SK-N-SH treated with all-trans-retinoic acid at 6 μM for 48 hours (cell line): Measurements from ENCODE around the gene SEMA3E.

Experiments
- ARNTL ChIP-seq: fragments of 450-650 bp; formaldehyde crosslinking; IDR thresholded peaks from 2 replicates; pipeline ENCODE4 v1.5.0; 2020; ENCODE audit warnings: low read depth, mild to moderate bottlenecking, moderate library complexity, borderline replicate concordance
- PATZ1 ChIP-seq: fragments of 250-450 bp; sonication (Bioruptor Pico); IDR thresholded peaks from 2 replicates; pipeline ENCODE4 v1.8.0; 2020; ENCODE audit warnings: mild to moderate bottlenecking, moderate library complexity, borderline replicate concordance
- POU6F1 ChIP-seq: fragments of 250-450 bp; sonication (Bioruptor Pico); IDR thresholded peaks from 2 replicates; pipeline ENCODE4 v1.8.0; 2021; ENCODE audit warnings: low read depth, mild to moderate bottlenecking, moderate library complexity, borderline replicate concordance
- PPARA ChIP-seq: fragments of 250-450 bp; sonication (Bioruptor Pico); IDR thresholded peaks from 2 replicates; pipeline ENCODE4 v1.5.0; 2020; ENCODE audit warnings: mild to moderate bottlenecking, borderline replicate concordance
- TCF4 ChIP-seq: fragments of 250-450 bp; sonication (Bioruptor Pico); IDR thresholded peaks from 2 replicates; pipeline ENCODE4 v1.8.0; 2021; ENCODE audit warnings: mild to moderate bottlenecking, moderate library complexity, borderline replicate concordance
- TSHZ2 ChIP-seq: fragments of 250-450 bp; sonication (Bioruptor Pico); IDR thresholded peaks from 2 replicates; pipeline ENCODE4 v1.5.0; 2020; ENCODE audit warnings: mild to moderate bottlenecking, moderate library complexity
- ZNF565 ChIP-seq: fragments of 450-650 bp; formaldehyde crosslinking; conservative IDR thresholded peaks from 2 replicates; pipeline ENCODE4 v1.5.0; 2020; ENCODE audit warnings: low read depth, mild to moderate bottlenecking, moderate library complexity

- no peak for TF ChIP-seq ARNTL
- no peak for TF ChIP-seq POU6F1
- no peak for TF ChIP-seq ZNF565 (CRISPR knock-in tag)
- TF ChIP-seq TCF4 (CRISPR knock-in tag): no peak
- no peak for TF ChIP-seq PPARA (CRISPR knock-in tag)
- TF ChIP-seq PATZ1 (CRISPR knock-in tag): no peak
- TF ChIP-seq TSHZ2: no peak
These were observed 322.7 kb downstream of the SEMA3E start for GRCh38 chr7:83326223-83326622.
